ENCODE measurements around the gene OR5C1. TPM values are rescaled to one million over a fixed set of nuclear protein-coding genes. Genes with fewer than 3 reads are reported as not detected.
"Not testable (repeated sequence)": the region's sequence is repeated elsewhere in the genome, so short reads cannot be mapped to it uniquely, and the experiment has no call there.

OR5C1 gene
- total and polyA plus RNA-seq, 4 donors = not detected

GRCh38 chr9:122806661-122807060, 17.9 kb downstream of the OR5C1 start:
- no peak for DNase-seq
- Histone ChIP-seq H3K27me3 (ENCODE audit: control insufficient read depth in 3 of 3, insufficient read depth in 3 of 3, low read length in 2 of 3) (no peaks in the 10 kb centered on the region), H3K27ac (ENCODE audit: low read depth in 1 of 2, low read length in 1 of 2) (no peak overlapping the region), H3K36me3 (ENCODE audit: control insufficient read depth in 4 of 4, insufficient read depth in 4 of 4, low read length in 4 of 4) (no peaks in the 10 kb centered on the region), H3K4me3 (no peak overlapping the region), H3K4me1 (ENCODE audit: control insufficient read depth in 5 of 5, insufficient read depth in 5 of 5, low read length in 5 of 5) (peaks cover 0 to 6% (median 1%) of the 10 kb centered on the region in 5 donors), H3K9ac (ENCODE audit: insufficient read depth in 1 of 2, low read length in 2 of 2) (no peak overlapping the region), H3K9me3 (ENCODE audit: control insufficient read depth in 4 of 4, insufficient read depth in 3 of 4, low read length in 3 of 4) (no peaks in the 10 kb centered on the region)
- TF ChIP-seq CTCF (IDR thresholded peaks at IDR 0.05; ENCODE audit: control extremely low read depth, extremely low read depth) = no peak
- no peak for ATAC-seq (ENCODE audit: insufficient read depth, low FRiP score)
- 91 to 92% methylated on average over 4 of the region's 4 CpGs for WGBS, 2 donors

DNA sequence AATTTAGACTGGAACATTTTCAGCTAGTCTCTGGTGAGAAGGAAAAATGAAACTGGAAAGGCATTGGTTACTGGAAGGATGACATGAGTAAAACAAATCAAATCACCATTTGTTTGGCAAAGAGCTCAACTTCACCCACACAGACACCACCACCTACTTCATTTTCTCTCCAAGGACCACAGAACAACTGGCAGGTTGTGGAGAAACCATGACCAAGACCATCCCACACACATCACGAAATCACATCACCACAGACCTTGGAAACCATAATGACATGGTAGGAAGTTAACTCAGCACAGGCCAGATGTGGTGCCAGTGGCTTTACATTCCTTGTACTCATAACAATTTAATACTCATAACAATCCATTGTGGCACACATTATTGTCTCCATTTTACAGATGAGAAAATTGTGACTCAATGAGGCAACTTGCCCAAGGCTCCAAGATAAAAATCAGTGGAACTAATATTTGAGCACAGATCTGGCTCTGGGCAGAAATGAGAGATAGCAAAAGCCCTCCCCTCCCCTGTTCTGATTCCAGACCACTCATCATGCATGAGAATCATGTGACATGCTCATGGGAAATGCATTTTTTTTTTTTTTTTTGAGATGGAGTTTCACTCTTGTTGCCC, 18.7 kb downstream of the OR5C1 start:
- Histone ChIP-seq H3K36me3 (ENCODE audit: control insufficient read depth in 4 of 4, insufficient read depth in 4 of 4, low read length in 4 of 4) (no peaks in the 10 kb centered on the region), H3K4me3 (no peak overlapping the region), H3K27ac (ENCODE audit: low read depth in 1 of 2, low read length in 1 of 2) (no peak overlapping the region), H3K27me3 (ENCODE audit: control insufficient read depth in 3 of 3, insufficient read depth in 3 of 3, low read length in 2 of 3) (no peaks in the 10 kb centered on the region), H3K9me3 (ENCODE audit: control insufficient read depth in 4 of 4, insufficient read depth in 3 of 4, low read length in 3 of 4) (no peaks in the 10 kb centered on the region), H3K9ac (ENCODE audit: insufficient read depth in 1 of 2, low read length in 2 of 2) (peak overlapping the region in 1 of 2 donors; percentile 11), H3K4me1 (ENCODE audit: control insufficient read depth in 5 of 5, insufficient read depth in 5 of 5, low read length in 5 of 5) (peaks cover 0 to 6% (median 1%) of the 10 kb centered on the region in 5 donors)
- no peak for ATAC-seq (ENCODE audit: insufficient read depth, low FRiP score)
- whole genome bisulfite sequencing, 2 donors = 67 to 80% methylated on average over 1 of the region's 1 CpG
- no peak for TF ChIP-seq CTCF (IDR thresholded peaks at IDR 0.05; ENCODE audit: control extremely low read depth, extremely low read depth)
- DNase-seq = no peak

GRCh38 chr9:122808141-122808540, 19.4 kb downstream of the OR5C1 start:
- 92 to 94% methylated on average over 3 of the region's 3 CpGs for WGBS, 2 donors
- H3K4me3 ChIP-seq = no peak overlapping the region

DNA sequence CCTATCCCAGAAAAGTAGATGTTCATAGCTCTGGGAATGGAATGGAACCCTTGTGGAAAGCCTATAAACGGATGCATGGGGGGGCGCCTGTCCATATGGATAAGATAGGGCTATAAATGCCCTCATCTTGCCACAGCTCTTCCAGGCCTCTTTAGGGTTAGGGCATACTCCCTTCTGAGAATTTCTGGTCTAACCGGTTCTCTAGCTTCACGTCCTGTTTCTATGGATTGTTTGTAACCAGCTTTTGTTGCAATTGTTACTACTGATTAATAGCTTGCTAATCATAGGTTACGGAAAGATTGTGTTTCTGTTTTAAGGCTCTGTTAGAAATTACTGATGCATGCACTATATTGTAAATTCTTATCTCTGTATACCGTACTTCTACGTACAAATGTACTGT, 20.5 kb downstream of the OR5C1 start:
- not testable (repeated sequence) for H3K27ac ChIP-seq (ENCODE audit: low read depth in 1 of 2, low read length in 1 of 2); H3K4me1 ChIP-seq (ENCODE audit: control insufficient read depth in 5 of 5, insufficient read depth in 5 of 5, low read length in 5 of 5); H3K9me3 ChIP-seq (ENCODE audit: control insufficient read depth in 4 of 4, insufficient read depth in 3 of 4, low read length in 3 of 4); ATAC-seq (ENCODE audit: insufficient read depth, low FRiP score); H3K36me3 ChIP-seq (ENCODE audit: control insufficient read depth in 4 of 4, insufficient read depth in 4 of 4, low read length in 4 of 4); H3K27me3 ChIP-seq (ENCODE audit: control insufficient read depth in 3 of 3, insufficient read depth in 3 of 3, low read length in 2 of 3); DNase-seq; H3K9ac ChIP-seq (ENCODE audit: insufficient read depth in 1 of 2, low read length in 2 of 2); H3K4me3 ChIP-seq
- 68 to 74% methylated on average over 7 of the region's 7 CpGs for WGBS, 2 donors

More at GRCh38 chr9:122808141-122808540, 19.4 kb downstream of the OR5C1 start:
- peak overlapping the region in 1 of 2 donors; percentile 28 for H3K9ac ChIP-seq (ENCODE audit: insufficient read depth in 1 of 2, low read length in 2 of 2)
- H3K4me1 ChIP-seq (ENCODE audit: control insufficient read depth in 5 of 5, insufficient read depth in 5 of 5, low read length in 5 of 5) = peaks cover 0 to 6% (median 1%) of the 10 kb centered on the region in 5 donors
- DNase-seq = no peak
- no peaks in the 10 kb centered on the region for H3K9me3 ChIP-seq (ENCODE audit: control insufficient read depth in 4 of 4, insufficient read depth in 3 of 4, low read length in 3 of 4)
- H3K27ac ChIP-seq (ENCODE audit: low read depth in 1 of 2, low read length in 1 of 2) = no peak overlapping the region
- no peak for ATAC-seq (ENCODE audit: insufficient read depth, low FRiP score)
- H3K27me3 ChIP-seq (ENCODE audit: control insufficient read depth in 3 of 3, insufficient read depth in 3 of 3, low read length in 2 of 3) = no peaks in the 10 kb centered on the region
- H3K36me3 ChIP-seq (ENCODE audit: control insufficient read depth in 4 of 4, insufficient read depth in 4 of 4, low read length in 4 of 4) = no peaks in the 10 kb centered on the region
- TF ChIP-seq CTCF (IDR thresholded peaks at IDR 0.05; ENCODE audit: control extremely low read depth, extremely low read depth) = no peak
